ENCODE measurements around the gene CYP2W1. TPM values are rescaled to one million over a fixed set of nuclear protein-coding genes. Genes with fewer than 3 reads are reported as not detected.
"Not testable (repeated sequence)": the region's sequence is repeated elsewhere in the genome, so short reads cannot be mapped to it uniquely, and the experiment has no call there.

CYP2W1 gene
- total RNA-seq, 1 donor: not detected

DNA sequence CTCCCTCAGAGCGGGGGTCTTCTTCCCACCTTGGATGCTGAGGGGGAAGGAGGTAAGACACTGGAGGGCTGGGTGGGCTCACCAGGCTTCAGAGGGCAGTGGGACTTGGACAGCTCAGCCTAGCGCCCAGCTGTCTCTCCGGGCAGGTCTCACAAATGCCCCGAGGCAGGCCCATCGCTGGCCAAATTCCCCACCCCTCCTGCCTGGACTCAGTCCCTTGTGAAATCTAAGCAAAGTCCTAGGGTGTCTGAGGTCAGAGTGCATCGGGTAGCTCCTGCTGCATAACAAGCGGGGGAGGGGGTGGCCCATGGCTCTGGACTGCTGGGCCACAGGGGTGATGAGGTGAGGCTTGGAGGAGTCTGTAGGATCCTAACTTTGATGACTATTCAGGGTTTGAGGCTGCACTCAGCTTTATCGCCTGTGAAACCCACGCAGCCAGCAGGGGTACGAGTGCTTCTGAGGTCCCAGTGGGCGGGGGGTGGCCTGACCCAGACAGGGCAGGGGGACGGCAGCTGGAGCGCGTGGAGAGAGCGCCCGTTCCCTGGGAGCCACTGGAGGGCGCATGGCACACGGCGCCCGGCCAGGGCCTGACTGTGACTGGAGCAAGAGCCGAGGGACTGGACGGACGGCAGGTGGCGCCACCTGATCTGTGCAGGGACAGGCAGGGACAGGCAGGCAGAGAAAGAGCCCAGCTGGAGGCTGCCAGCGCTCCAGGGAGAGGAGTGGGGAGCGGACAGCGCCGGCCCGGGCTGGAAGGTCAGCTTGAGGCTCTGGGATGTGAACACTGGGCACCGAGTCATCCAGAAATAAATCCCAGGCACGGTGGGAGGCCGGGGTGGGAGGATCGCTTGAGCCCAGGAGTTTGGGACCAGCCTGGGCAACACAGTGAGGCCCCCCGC, 10.0 kb downstream of the CYP2W1 start:
- H3K4me1 ChIP-seq (ENCODE audit: insufficient read depth, low read length): no peaks in the 10 kb centered on the region

DNA sequence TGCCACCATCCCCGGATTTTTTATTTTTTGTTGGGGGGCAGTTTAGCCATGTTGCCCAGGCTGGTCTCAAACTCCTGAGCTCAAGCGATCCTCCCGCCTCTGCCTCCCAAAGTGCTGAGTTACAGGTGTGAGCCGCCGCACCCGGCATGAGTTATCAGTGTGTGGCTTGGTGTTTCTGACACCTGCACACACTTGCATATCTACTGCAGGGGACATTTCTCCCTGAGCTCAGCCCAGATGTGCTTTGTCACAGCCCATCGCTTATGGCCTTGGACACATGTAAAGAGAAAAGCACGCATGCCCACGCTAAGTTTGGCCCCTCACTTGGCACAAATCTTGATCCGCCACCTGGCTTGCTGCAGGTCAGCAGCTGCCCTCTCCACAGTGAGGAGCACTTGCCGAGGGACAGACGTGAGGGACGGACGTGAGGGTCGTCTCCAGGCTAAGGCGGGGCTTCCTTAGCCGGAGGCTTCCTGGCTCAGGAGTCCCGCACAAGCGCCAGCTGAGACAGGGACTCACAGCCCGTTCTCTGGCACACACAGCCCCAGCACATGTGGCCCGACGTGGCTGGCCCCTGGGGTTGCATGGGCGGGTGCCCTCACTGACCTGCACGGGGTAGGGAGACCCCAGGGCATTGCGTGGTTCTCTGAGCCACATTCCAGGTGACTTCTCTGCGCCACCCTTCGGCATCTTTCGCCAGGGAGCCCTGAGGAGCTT, 11.8 kb downstream of the CYP2W1 start:
- Histone ChIP-seq H3K4me1 (ENCODE audit: insufficient read depth, low read length) (no peaks in the 10 kb centered on the region), H3K4me3 (ENCODE audit: low read length) (no peak overlapping the region), H3K9me3 (ENCODE audit: low read depth, low read length) (no peaks in the 10 kb centered on the region), H3K27me3 (ENCODE audit: insufficient read depth, low read length) (no peaks in the 10 kb centered on the region)

More for the DNA sequence above, 10.0 kb downstream of the CYP2W1 start:
- Histone ChIP-seq H3K4me3 (ENCODE audit: low read length) (no peak overlapping the region), H3K9me3 (ENCODE audit: low read depth, low read length) (no peaks in the 10 kb centered on the region), H3K27me3 (ENCODE audit: insufficient read depth, low read length) (no peaks in the 10 kb centered on the region)

DNA sequence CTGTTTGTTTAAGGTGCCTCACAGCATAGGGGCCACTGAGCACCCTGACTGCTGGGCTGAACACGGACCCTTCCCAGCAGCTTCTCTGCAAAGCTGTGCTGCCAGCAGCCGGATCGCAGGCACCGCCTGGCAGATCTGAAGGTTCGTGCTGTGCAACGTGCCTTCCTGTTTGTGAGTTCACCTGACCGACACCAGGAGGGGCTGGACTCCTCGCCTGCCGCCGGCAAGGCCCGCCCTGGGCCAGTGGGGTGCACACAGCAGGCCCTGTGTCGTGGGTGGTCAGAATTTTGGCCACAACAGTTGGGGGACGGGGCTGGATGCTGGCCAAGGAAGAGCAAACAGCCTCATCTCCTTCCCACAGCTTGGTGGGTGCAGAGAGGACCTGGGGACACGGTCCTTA, 12.6 kb downstream of the CYP2W1 start:
- Histone ChIP-seq H3K9me3 (ENCODE audit: low read depth, low read length) (no peaks in the 10 kb centered on the region), H3K4me3 (ENCODE audit: low read length) (no peak overlapping the region), H3K27me3 (ENCODE audit: insufficient read depth, low read length) (no peaks in the 10 kb centered on the region), H3K4me1 (ENCODE audit: insufficient read depth, low read length) (no peaks in the 10 kb centered on the region)

DNA sequence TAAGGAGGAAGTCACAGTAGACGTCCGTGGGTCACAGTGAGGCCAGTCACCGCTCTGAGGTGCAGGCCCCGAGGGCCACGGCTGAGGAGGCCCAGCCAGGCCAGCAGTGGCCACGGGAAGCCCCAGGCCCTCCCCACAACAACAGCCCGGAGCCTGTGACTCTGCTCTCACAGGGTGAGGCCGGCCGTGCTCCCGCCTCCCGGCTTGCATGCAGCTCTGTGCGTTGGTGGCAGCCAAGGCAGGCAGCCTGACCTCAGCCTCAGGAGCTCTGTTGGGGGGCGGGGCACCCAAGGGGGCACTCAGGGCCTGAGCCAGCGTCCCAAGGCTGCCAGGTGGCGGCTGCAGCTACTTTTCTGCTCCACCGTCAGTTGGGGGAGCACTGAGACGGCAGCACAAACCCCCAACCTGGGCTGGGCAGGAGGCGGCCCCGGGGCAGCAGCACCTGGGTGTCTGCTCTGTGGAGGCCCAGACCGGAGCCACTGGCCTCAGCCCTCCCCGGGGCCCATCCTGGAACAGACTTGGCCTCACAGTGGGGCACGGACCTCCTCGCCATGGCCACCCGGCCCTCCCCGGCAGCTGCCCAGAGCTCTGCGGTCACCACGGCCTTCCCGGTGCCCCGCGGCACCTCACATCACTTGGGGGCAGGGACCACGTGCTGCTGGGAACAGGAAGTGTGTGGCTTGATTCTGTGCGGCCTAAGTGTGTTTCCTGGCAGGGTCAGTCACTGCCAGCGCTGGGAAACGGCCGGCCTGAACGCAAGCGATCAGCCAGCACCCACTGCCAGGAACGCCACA, 13.3 kb downstream of the CYP2W1 start:
- Histone ChIP-seq H3K27me3 (ENCODE audit: insufficient read depth, low read length) (no peaks in the 10 kb centered on the region), H3K4me1 (ENCODE audit: insufficient read depth, low read length) (no peaks in the 10 kb centered on the region), H3K9me3 (ENCODE audit: low read depth, low read length) (no peaks in the 10 kb centered on the region), H3K4me3 (ENCODE audit: low read length) (no peak overlapping the region)

DNA sequence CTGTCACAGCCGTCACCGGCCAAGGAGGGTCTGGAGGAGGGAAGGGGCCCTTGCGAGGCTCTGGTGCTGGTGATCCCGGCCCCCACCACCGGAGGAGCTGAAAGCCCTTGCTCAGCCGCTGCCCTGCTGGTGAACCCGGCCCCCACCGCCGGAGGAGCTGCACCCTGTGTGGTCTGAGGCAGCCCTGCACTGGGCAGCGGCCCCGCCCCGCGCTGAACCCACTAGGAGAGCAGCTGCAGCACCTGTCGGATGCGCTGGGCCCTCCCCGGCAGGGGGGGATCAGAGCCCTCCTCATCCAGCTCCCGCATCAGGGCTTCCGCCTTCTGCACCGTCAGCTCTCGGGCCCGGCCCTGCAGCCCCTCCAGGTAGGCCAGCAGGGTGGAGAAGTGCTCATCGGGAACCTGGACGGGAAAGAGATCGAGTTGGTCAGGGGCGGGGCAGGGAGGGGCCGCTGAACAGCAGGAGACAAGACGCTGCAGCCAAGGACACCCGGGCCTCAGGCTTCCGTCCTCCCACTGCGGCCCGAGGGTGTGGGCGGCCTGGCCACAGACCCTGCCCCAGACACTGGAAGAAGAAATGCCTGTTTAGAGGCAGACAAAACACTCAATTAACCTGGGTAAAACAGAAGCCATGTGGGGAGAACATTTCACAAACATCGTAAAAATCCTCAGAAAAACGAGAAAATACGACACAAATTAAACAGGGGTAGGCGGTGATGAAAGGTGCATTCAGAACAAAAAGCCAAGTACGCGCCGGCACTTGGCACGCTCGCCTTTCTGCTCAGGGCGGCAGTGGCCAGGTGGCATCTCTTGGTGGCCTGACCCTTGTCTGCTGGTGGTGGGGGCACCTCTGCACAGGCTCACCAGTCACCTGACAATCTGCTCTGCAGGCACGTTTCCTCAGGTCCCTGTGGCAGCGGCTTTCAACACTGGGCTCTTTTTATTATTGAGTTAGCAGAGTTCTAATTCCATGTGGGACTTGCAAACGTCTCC, 14.7 kb downstream of the CYP2W1 start:
- no peaks in the 10 kb centered on the region for H3K9me3 ChIP-seq (ENCODE audit: low read depth, low read length)
- H3K4me3 ChIP-seq (ENCODE audit: low read length): no peak overlapping the region
- no peaks in the 10 kb centered on the region for H3K4me1 ChIP-seq (ENCODE audit: insufficient read depth, low read length)
- H3K27me3 ChIP-seq (ENCODE audit: insufficient read depth, low read length): no peaks in the 10 kb centered on the region

DNA sequence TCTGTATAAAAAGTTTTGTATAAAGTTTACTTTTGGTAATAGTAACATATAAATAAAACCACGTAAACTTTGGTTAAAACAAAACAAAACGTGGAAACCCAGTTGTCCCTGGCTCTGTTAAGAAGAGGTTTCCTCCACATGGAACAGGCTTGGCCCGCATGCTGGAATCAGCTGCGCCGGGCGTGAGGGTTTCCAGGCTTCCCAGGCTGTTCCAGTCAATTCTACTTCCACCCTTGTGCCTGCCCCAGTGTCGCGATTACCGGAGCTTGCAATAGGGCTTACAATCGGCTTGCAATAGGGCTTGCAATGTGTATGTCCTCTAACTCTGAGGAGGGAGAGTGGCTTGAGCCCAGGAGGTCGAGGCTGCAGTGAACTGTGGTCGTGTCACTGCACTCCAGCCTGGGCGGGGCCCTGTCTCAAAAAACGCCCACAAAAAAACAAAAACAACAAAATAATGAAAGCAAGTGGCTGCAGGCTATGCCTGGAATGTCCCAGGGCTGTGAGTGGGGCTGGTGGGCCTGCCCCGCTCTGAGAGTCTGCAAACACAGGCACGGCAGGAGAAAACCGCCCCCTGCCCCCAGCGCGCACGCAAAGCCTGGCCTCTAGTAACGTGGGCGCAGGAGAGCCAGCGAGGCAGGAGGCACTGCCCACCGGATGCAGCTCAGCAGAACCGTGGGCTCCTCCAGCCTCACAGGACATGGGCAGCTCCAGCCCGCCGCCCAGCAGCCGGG, 16.3 kb downstream of the CYP2W1 start:
- no peak overlapping the region for H3K4me3 ChIP-seq (ENCODE audit: low read length)
- H3K27me3 ChIP-seq (ENCODE audit: insufficient read depth, low read length): no peaks in the 10 kb centered on the region
- H3K9me3 ChIP-seq (ENCODE audit: low read depth, low read length): no peaks in the 10 kb centered on the region
- H3K4me1 ChIP-seq (ENCODE audit: insufficient read depth, low read length): no peaks in the 10 kb centered on the region

DNA sequence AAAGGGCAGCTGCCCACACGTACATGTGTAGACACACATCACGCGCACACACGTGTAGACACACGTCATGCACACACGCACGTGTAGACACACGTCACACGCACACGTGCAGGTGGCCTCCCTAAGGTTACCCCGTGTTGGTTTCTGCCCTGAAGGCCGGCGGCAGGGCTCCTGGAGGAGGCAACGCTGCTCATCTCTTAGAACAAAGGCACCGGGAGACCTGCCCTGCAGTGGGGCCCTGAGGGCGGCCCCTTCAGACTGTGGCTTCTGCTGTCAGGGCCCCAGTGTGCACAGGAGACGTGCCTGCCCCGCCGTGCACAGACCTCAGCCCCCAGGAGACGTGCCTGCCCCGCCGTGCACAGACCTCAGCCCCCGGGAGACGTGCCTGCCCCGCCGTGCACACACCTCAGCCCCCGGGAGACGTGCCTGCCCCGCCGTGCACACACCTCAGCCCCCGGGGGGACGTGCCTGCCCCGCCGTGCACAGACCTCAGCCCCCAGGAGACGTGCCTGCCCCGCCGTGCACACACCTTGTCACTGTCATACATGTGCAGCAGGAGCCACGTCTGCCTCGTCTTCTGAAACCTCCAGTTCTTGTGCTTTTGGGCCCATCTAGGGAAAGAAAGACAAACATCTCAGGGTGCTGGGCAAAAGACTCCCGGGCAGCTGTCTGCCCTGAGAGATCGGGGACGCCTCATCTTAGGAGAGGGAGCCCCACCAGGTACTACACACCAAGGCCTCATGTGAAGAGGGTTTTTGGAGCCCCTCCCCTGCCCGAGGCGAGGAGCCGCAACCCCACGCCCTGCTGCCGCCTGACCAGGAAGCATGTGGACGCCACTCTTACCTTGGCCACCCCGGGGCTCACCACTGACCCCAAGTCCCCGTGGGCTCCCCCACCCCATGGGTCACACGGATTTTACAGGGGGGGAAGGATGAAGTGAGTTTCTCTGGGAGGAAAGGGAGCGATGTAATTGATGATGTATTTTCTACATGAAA, 17.3 kb downstream of the CYP2W1 start:
- H3K4me1 ChIP-seq (ENCODE audit: insufficient read depth, low read length): no peaks in the 10 kb centered on the region
- no peaks in the 10 kb centered on the region for H3K27me3 ChIP-seq (ENCODE audit: insufficient read depth, low read length)
- H3K4me3 ChIP-seq (ENCODE audit: low read length): no peak overlapping the region
- H3K9me3 ChIP-seq (ENCODE audit: low read depth, low read length): no peaks in the 10 kb centered on the region

DNA sequence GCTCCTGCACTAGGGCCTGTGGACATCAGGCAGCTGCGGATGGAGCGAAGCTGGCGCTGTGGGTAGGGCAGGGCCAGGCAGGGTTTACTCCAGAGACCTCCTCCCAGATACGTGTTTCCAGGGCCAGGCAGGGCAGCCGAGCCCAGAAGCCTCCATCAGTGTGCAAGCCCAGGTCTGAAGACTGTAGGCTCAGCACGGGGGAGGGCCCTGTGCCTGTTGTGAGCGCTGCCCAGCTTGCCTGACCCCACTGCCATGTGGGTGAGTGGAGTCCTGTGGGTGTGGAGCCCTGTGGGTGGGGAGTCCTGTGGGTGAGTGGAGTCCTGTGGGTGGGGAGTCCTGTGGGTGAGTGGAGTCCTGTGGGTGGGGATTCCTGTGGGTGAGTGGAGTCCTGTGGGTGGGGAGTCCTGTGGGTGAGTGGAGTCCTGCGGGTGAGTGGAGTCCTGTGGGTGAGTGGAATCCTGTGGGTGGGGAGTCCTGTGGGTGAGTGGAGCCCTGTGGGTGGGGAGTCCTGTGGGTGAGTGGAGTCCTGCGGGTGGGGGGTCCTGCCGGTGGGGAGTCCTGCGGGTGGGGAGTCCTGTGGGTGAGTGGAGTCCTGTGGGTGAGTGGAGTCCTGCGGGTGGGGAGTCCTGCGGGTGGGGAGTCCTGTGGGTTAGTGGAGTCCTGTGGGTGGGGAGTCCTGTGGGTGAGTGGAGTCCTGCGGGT, 18.2 kb downstream of the CYP2W1 start:
- H3K27me3 ChIP-seq (ENCODE audit: insufficient read depth, low read length); H3K9me3 ChIP-seq (ENCODE audit: low read depth, low read length); H3K4me1 ChIP-seq (ENCODE audit: insufficient read depth, low read length); H3K4me3 ChIP-seq (ENCODE audit: low read length): not testable (repeated sequence)

DNA sequence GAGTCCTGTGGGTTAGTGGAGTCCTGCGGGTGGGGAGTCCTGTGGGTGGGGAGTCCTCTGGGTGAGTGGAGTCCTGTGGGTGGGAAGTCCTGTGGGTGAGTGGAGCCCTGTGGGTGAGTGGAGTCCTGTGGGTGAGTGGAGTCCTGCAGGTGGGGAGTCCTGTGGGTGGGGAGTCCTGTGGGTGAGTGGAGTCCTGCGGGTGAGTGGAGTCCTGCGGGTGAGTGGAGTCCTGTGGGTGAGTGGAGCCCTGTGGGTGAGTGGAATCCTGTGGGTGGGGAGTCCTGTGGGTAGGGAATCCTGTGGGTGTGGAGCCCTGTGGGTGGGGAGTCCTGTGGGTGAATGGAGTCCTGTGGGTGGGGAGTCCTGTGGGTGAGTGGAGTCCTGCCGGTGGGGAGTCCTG, 19.0 kb downstream of the CYP2W1 start:
- not testable (repeated sequence) for H3K27me3 ChIP-seq (ENCODE audit: insufficient read depth, low read length); H3K9me3 ChIP-seq (ENCODE audit: low read depth, low read length); H3K4me3 ChIP-seq (ENCODE audit: low read length); H3K4me1 ChIP-seq (ENCODE audit: insufficient read depth, low read length)

DNA sequence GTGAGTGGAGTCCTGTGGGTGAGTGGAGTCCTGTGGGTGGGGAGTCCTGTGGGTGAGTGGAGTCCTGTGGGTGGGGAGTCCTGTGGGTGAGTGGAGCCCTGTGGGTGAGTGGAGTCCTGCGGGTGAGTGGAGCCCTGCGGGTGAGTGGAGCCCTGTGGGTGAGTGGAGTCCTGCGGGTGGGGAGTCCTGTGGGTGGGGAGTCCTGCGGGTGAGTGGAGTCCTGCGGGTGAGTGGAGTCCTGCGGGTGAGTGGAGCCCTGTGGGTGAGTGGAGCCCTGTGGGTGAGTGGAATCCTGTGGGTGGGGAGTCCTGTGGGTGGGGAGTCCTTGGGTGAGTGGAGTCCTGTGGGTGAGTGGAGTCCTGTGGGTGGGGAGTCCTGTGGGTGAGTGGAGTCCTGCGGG, 19.5 kb downstream of the CYP2W1 start:
- H3K4me1 ChIP-seq (ENCODE audit: insufficient read depth, low read length); H3K27me3 ChIP-seq (ENCODE audit: insufficient read depth, low read length); H3K4me3 ChIP-seq (ENCODE audit: low read length); H3K9me3 ChIP-seq (ENCODE audit: low read depth, low read length): not testable (repeated sequence)

DNA sequence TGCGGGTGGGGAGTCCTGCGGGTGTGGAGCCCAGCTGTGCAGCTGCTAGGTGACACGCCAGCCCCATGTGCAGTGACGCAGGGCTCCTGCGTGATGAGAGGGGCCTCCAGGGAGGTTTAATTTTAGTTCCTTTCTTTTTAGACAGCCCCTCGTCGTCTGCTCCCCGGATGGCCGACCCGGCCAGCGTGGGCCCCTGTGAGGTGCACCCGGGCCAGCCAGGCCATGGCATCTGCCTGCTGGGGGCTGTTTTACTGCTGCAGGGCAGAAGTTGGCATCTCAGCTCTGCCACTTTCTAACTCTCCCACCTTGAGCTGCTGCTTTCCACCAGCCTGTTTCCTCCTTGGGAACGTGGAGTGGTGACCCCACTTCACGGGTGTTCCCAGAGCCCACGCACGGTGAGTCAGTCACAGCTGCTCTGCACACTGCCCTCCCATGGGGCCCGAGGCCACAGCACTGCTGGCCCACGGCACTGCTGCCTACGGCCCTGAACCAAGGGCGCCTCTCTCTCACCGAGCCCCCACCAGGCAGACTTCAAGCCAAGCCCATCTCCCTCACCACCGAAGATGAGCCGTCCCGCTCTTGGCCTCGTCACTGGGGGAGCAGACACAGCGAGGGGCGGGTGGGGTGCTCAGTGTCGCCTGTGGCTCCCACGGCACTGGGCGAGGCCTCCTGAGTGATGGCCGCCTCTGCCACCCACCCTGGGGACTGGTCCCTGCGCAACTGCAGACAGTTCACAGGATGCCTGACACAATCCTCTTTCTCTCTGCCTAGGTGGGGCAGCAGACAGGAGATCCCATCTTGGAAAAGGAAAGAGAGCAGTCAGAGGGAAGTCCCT, 21.3 kb downstream of the CYP2W1 start:
- Histone ChIP-seq H3K9me3 (ENCODE audit: low read depth, low read length) (no peaks in the 10 kb centered on the region), H3K4me1 (ENCODE audit: insufficient read depth, low read length) (no peaks in the 10 kb centered on the region), H3K4me3 (ENCODE audit: low read length) (no peak overlapping the region), H3K27me3 (ENCODE audit: insufficient read depth, low read length) (no peaks in the 10 kb centered on the region)

DNA sequence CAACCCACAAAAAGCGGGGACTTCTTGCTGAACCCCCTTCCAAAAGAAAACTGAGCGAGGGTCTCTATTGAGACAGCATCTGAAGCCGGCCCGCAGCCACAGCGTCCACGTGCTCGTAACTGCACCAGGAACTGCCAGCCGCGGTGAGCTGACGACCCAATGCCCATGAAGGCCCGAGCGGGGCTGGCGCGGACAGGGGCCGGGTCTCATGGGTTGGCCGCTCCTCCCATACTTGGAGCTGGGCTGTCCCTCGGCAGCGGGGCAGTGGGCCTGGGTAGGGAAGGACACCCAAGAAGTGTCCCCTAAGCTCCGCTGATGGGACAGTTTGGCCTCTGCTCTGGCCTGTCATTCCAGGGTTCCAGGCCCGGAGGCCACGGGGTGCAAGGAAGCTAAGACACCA, 22.3 kb downstream of the CYP2W1 start:
- Histone ChIP-seq H3K4me3 (ENCODE audit: low read length) (no peak overlapping the region), H3K4me1 (ENCODE audit: insufficient read depth, low read length) (no peaks in the 10 kb centered on the region), H3K9me3 (ENCODE audit: low read depth, low read length) (no peaks in the 10 kb centered on the region), H3K27me3 (ENCODE audit: insufficient read depth, low read length) (no peaks in the 10 kb centered on the region)
